ENCODE measurements around the gene ADGRG6. TPM values are rescaled to one million over a fixed set of nuclear protein-coding genes. Genes with fewer than 3 reads are reported as not detected.

Gene ADGRG6
- total and polyA plus RNA-seq, 12 donors, result 0.72 to 24.6 (median 5.3) TPM

GRCh38 chr6:142399739-142400138 is 97.9 kb downstream of the ADGRG6 start:
- Histone ChIP-seq H3K4me1 (replicated peaks in 1 of 2) (no peaks in the 10 kb centered on the region), H3K9me3 (replicated peaks in 1 of 3) (no peaks in the 10 kb centered on the region), H3K27ac (no peak overlapping the region), H3K27me3 (peaks cover 13% of the 10 kb centered on the region), H3K36me3 (replicated peaks in 1 of 2) (no peaks in the 10 kb centered on the region), H3K4me3 (no peak overlapping the region)
- no peak for TF ChIP-seq POLR2A (IDR thresholded peaks at IDR 0.05)
- intact Hi-C loops (cut with DNase I), result no loop called here
- WGBS, 4 donors, result 74 to 86% (median 77%) methylated on average over 2 of the region's 2 CpGs
- no peak for DNase-seq

DNA sequence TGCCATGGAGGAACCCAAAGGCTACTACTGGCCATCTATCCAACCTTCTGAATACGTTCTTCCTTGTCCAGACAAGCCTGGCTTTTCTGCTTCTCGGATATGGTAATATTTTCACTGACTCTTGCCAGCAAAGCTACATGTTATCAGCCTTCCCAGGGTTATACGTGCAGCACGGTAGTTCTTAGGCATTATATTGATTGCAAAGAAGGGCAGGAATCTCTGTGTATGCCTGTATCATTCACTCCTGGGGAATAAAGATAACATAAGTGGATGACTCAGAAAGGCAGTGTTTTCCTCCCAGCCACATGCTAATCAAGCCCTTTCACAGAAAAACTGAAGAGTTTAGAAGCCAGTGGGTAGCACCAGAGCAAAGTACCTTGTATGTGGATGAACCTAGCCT is 98.7 kb downstream of the ADGRG6 start:
- no peak overlapping the region for H3K27ac ChIP-seq
- no peak overlapping the region for H3K4me3 ChIP-seq
- TF ChIP-seq, protein P1, sequence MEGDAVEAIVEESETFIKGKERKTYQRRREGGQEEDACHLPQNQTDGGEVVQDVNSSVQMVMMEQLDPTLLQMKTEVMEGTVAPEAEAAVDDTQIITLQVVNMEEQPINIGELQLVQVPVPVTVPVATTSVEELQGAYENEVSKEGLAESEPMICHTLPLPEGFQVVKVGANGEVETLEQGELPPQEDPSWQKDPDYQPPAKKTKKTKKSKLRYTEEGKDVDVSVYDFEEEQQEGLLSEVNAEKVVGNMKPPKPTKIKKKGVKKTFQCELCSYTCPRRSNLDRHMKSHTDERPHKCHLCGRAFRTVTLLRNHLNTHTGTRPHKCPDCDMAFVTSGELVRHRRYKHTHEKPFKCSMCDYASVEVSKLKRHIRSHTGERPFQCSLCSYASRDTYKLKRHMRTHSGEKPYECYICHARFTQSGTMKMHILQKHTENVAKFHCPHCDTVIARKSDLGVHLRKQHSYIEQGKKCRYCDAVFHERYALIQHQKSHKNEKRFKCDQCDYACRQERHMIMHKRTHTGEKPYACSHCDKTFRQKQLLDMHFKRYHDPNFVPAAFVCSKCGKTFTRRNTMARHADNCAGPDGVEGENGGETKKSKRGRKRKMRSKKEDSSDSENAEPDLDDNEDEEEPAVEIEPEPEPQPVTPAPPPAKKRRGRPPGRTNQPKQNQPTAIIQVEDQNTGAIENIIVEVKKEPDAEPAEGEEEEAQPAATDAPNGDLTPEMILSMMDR (IDR thresholded peaks at IDR 0.05), result no peak
- TF ChIP-seq POLR2A (IDR thresholded peaks at IDR 0.05), result no peak
- no peak for DNase-seq
- WGBS, 4 donors, result 55 to 62% (median 60%) methylated on average over 4 of the region's 4 CpGs
- no peaks in the 10 kb centered on the region for H3K4me1 ChIP-seq (replicated peaks in 1 of 2)
- H3K27me3 ChIP-seq, result peaks cover 12% of the 10 kb centered on the region
- intact Hi-C loops (cut with DNase I), result no loop called here
- H3K36me3 ChIP-seq (replicated peaks in 1 of 2), result no peaks in the 10 kb centered on the region
- H3K9me3 ChIP-seq (replicated peaks in 1 of 3), result no peaks in the 10 kb centered on the region

DNA sequence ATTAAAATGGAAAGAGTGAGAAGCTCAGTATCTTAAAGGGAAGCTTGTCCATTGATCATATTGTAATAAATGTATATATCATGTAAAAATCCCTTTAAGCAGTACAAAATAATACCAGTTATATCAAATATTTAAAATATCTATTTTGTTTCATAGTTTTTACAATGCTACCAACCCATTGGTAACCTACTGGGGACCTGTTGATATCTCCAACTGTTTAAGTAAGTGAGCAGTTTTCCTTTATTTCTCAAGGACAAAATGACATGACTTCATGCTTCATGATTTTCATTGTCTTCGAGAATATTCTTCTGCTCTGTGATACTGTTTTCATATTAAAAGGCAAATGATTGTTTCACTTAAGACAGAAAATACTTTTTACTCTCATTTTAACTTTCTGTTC is 100.0 kb downstream of the ADGRG6 start:
- Histone ChIP-seq H3K4me1 (replicated peaks in 1 of 2) (no peaks in the 10 kb centered on the region), H3K9me3 (replicated peaks in 1 of 3) (no peaks in the 10 kb centered on the region), H3K36me3 (replicated peaks in 1 of 2) (no peaks in the 10 kb centered on the region), H3K27ac (no peak overlapping the region), H3K27me3 (peaks cover 10% of the 10 kb centered on the region), H3K4me3 (no peak overlapping the region)
- TF ChIP-seq POLR2A (IDR thresholded peaks at IDR 0.05), result no peak
- TF ChIP-seq, protein P1 (IDR thresholded peaks at IDR 0.05), result no peak
- WGBS, 4 donors, result 45 to 57% (median 49%) methylated on average over 1 of the region's 1 CpG
- DNase-seq, result no peak
- intact Hi-C loops (cut with DNase I), result no loop called here

DNA sequence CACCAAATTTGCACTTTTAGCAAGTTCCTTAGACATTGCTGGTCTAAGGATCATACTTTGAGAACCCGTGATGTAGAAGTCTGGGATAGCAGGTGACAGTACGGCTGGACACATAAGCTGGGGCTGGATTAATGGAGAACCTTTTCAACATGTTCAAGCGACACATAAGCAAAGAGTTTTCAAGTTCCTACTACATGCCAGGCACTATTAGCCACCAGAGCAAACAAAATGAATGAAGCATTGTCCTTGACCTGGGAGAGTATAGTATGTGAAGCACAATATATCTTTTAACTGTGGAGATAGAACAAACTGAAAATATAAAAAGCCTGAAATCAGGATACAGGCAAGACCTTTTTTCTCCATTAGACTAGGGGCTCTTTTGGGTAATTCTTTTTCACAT is 102.9 kb downstream of the ADGRG6 start:
- intact Hi-C loops (cut with DNase I), result no loop called here
- Histone ChIP-seq H3K4me1 (replicated peaks in 1 of 2) (no peaks in the 10 kb centered on the region), H3K27ac (no peak overlapping the region), H3K9me3 (replicated peaks in 1 of 3) (no peaks in the 10 kb centered on the region), H3K4me3 (no peak overlapping the region), H3K36me3 (replicated peaks in 1 of 2) (no peaks in the 10 kb centered on the region), H3K27me3 (peaks cover 10% of the 10 kb centered on the region)
- TF ChIP-seq, protein P1 (IDR thresholded peaks at IDR 0.05), result no peak
- TF ChIP-seq POLR2A (IDR thresholded peaks at IDR 0.05), result no peak
- 78 to 96% (median 92%) methylated on average over 3 of the region's 3 CpGs for WGBS, 4 donors
- no peak for DNase-seq

GRCh38 chr6:142406131-142406530 is 104.3 kb downstream of the ADGRG6 start:
- peaks cover under 1% of the 10 kb centered on the region for H3K27me3 ChIP-seq
- no peaks in the 10 kb centered on the region for H3K9me3 ChIP-seq (replicated peaks in 1 of 3)
- no peak overlapping the region for H3K27ac ChIP-seq
- TF ChIP-seq, protein P1 (IDR thresholded peaks at IDR 0.05), result no peak
- no peak for TF ChIP-seq POLR2A (IDR thresholded peaks at IDR 0.05)
- intact Hi-C loops (cut with DNase I), result no loop called here
- H3K36me3 ChIP-seq (replicated peaks in 1 of 2), result no peaks in the 10 kb centered on the region
- no peak overlapping the region for H3K4me3 ChIP-seq
- H3K4me1 ChIP-seq (replicated peaks in 1 of 2), result no peaks in the 10 kb centered on the region
- 56 to 73% (median 62%) methylated on average over 3 of the region's 3 CpGs for WGBS, 4 donors
- no peak for DNase-seq
